Measurements from ENCODE around the gene DPYD.

DNA sequence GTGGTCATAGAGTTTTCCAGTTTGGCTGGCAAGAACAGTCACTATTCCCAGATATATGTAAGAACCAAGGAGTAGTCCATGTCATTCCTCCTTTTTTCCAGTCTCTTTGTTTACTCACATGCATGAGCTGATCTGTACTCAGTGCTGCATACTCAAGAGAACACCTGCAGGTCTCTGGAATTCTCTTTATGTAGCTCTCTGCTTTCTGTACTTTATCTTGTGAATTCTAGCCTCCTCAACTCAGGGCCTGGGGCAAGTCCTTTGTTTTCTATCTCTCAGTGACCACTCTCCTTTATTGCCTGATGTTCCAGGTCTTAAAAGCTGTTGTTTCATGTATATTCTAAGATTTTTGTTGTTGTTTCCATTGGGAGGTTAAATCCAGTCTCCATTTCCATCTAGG is 478.9 kb downstream of the DPYD start:
- TF ChIP-seq CTCF (conservative IDR thresholded peaks at IDR 0.05; ENCODE audit: low read depth, low read length) = no peak
- TF ChIP-seq EZH2phosphoT487 (IDR thresholded peaks at IDR 0.05; ENCODE audit: borderline replicate concordance, low read length) = no peak
- TF ChIP-seq EZH2 (IDR thresholded peaks at IDR 0.05; ENCODE audit: low read length, unreplicated experiment) = no peak

Measured in PC-3 (cell line).